ENCODE data around the gene ITM2C. TPM values are rescaled to one million over a fixed set of nuclear protein-coding genes. Genes with fewer than 3 reads are reported as not detected.

ITM2C gene
- total RNA-seq, 2 experiments from 2014 or later, result 19.8 to 21.5 TPM

- H3K9me3 ChIP-seq (ENCODE audit: control insufficient read depth in 1 of 2, insufficient read depth in 1 of 2, low read length in 2 of 2), result no peaks in the 10 kb centered on the region
- peaks cover 2% of the 10 kb centered on the region for H3K27me3 Mint-ChIP-seq
- ChIA-PET CTCF (no interaction called here), POLR2A (no interaction called here)
- ATAC-seq (ENCODE audit: poor library complexity), result no peak
- peaks cover 6% of the 10 kb centered on the region for H3K4me1 ChIP-seq (ENCODE audit: insufficient read depth, low read length)
- no peak overlapping the region for H3K27ac ChIP-seq (ENCODE audit: low read depth in 1 of 2, low read length in 2 of 2)
- peaks cover 14% of the 10 kb centered on the region for H3K4me1 Mint-ChIP-seq (ENCODE audit: low read depth)
- no peak overlapping the region for H3K4me3 ChIP-seq (ENCODE audit: low read length)
- peaks cover 69% of the 10 kb centered on the region for H3K36me3 Mint-ChIP-seq (ENCODE audit: low read depth)
- no peak overlapping the region for H3K4me3 Mint-ChIP-seq
- no peak for DNase-seq
- no peaks in the 10 kb centered on the region for H3K9me3 Mint-ChIP-seq
- intact Hi-C loops (cut with DNase I, micrococcal nuclease), result no loop called here
- no peaks in the 10 kb centered on the region for H3K27me3 ChIP-seq (ENCODE audit: control insufficient read depth in 1 of 2, insufficient read depth in 2 of 2, low read length in 2 of 2)
- peaks cover 56% of the 10 kb centered on the region for H3K36me3 ChIP-seq (ENCODE audit: insufficient read depth, low read length)
- TF ChIP-seq CTCF (IDR thresholded peaks at IDR 0.05), result no peak
- peak overlapping the region; percentile 28 for H3K27ac Mint-ChIP-seq
Observed at GRCh38 chr2:230819433-230819832, 45.3 kb upstream of the ITM2C start.

GRCh38 chr2:230821261-230821990 is 43.3 kb upstream of the ITM2C start:
- Mint-ChIP-seq H3K4me3 (no peak overlapping the region), H3K4me1 (ENCODE audit: low read depth) (peaks cover 9% of the 10 kb centered on the region), H3K9me3 (no peaks in the 10 kb centered on the region), H3K36me3 (ENCODE audit: low read depth) (peaks cover 49% of the 10 kb centered on the region), H3K27ac (peak overlapping the region; percentile 59), H3K27me3 (peaks cover 13% of the 10 kb centered on the region)
- ChIA-PET CTCF (interaction anchor here (0.6 kb wide), 1 partner anchor 231 kb away, joined by 3 read pairs; no protein-coding TSS in a partner anchor), POLR2A (no interaction called here)
- no peak for TF ChIP-seq CTCF (IDR thresholded peaks at IDR 0.05)
- Histone ChIP-seq H3K27ac (ENCODE audit: low read depth in 1 of 2, low read length in 2 of 2) (no peak overlapping the region), H3K4me3 (ENCODE audit: low read length) (no peak overlapping the region), H3K4me1 (ENCODE audit: insufficient read depth, low read length) (peaks cover 9% of the 10 kb centered on the region), H3K9me3 (ENCODE audit: control insufficient read depth in 1 of 2, insufficient read depth in 1 of 2, low read length in 2 of 2) (no peaks in the 10 kb centered on the region), H3K36me3 (ENCODE audit: insufficient read depth, low read length) (peaks cover 39% of the 10 kb centered on the region), H3K27me3 (ENCODE audit: control insufficient read depth in 1 of 2, insufficient read depth in 2 of 2, low read length in 2 of 2) (peaks cover 6 to 7% of the 10 kb centered on the region in 2 experiments)
- intact Hi-C loops (cut with DNase I, micrococcal nuclease), result no loop called here
- ATAC-seq (ENCODE audit: poor library complexity) (no peak), DNase-seq (no peak)

GRCh38 chr2:230821991-230822520 is 42.7 kb upstream of the ITM2C start:
- ChIA-PET CTCF (interaction anchor here (0.6 kb wide), 1 partner anchor 231 kb away, joined by 3 read pairs; no protein-coding TSS in a partner anchor), POLR2A (no interaction called here)
- DNase-seq (no peak), ATAC-seq (ENCODE audit: poor library complexity) (no peak)
- TF ChIP-seq CTCF (IDR thresholded peaks at IDR 0.05), result no peak
- Mint-ChIP-seq H3K27me3 (peaks cover 19% of the 10 kb centered on the region), H3K27ac (no peak overlapping the region), H3K9me3 (no peaks in the 10 kb centered on the region), H3K4me1 (ENCODE audit: low read depth) (peaks cover 6% of the 10 kb centered on the region), H3K4me3 (no peak overlapping the region), H3K36me3 (ENCODE audit: low read depth) (peaks cover 43% of the 10 kb centered on the region)
- Histone ChIP-seq H3K4me3 (ENCODE audit: low read length) (no peak overlapping the region), H3K9me3 (ENCODE audit: control insufficient read depth in 1 of 2, insufficient read depth in 1 of 2, low read length in 2 of 2) (no peaks in the 10 kb centered on the region), H3K4me1 (ENCODE audit: insufficient read depth, low read length) (peaks cover 9% of the 10 kb centered on the region), H3K36me3 (ENCODE audit: insufficient read depth, low read length) (peaks cover 32% of the 10 kb centered on the region), H3K27me3 (ENCODE audit: control insufficient read depth in 1 of 2, insufficient read depth in 2 of 2, low read length in 2 of 2) (peaks cover 11 to 13% of the 10 kb centered on the region in 2 experiments), H3K27ac (ENCODE audit: low read depth in 1 of 2, low read length in 2 of 2) (no peak overlapping the region)
- intact Hi-C loops (cut with DNase I, micrococcal nuclease), result no loop called here
